IMR-90 (cell line): ENCODE measurements around the gene GNL3L. TPM values are rescaled to one million over a fixed set of nuclear protein-coding genes. Genes with fewer than 3 reads are reported as not detected.

Experiments used
- ATAC-seq: fragments of 200-7000 bp; cut with Tn5 transposase; 2 replicates; pipeline ENCODE4 v1.9.1; 2020; ENCODE audit warnings: low read depth, mild to moderate bottlenecking, moderate library complexity
- BruUV-seq: library from RNA; stranded (reverse); fragments of 400-500 nt; replicated peaks from 2 replicates; lab custom pipeline; 2021; lab: Mats Ljungman, UMichigan
- CTCF ChIA-PET: fragments of 300-600 bp; formaldehyde crosslinking; extraction: SDS; loops from one replicate; lab custom pipeline; 2021; ENCODE audit warnings: antibody characterized with exemption; lab: Yijun Ruan, JAX
- POLR2A ChIA-PET: fragments of 300-600 bp; sonication (Branson Sonifier 250); formaldehyde crosslinking; loops from one replicate; lab custom pipeline; 2022; ENCODE audit warnings: antibody characterized with exemption; ENCODE audit not compliant: unreplicated experiment; lab: Charles Lee
- DNase-seq: peaks from one replicate; pipeline ENCODE4 v3.0.0; 2013
- H2AFZ ChIP-seq: replicated peaks from 2 replicates; pipeline ENCODE3; 2013; ENCODE audit warnings: low read length, mild to moderate bottlenecking; ENCODE audit not compliant: poor library complexity
- H2AK5ac ChIP-seq: 2 replicates; pipeline ENCODE4 v1.6.1; 2013; ENCODE audit warnings: low read depth, low read length, inconsistent platforms
- H2AK9ac ChIP-seq: replicated peaks from 2 replicates; pipeline ENCODE3; 2013; ENCODE audit warnings: mild to moderate bottlenecking, low read depth, low read length, moderate library complexity; ENCODE audit not compliant: poor library complexity
- H2BK120ac ChIP-seq: 2 replicates; pipeline ENCODE4 v1.6.1; 2013; ENCODE audit warnings: low read depth, low read length, inconsistent platforms
- H2BK15ac ChIP-seq: 3 replicates; pipeline ENCODE4 v1.6.1; 2013; ENCODE audit warnings: low read depth, low read length, inconsistent platforms
- H2BK20ac ChIP-seq: 2 replicates; pipeline ENCODE4 v1.6.1; 2013; ENCODE audit warnings: low read depth, mild to moderate bottlenecking, inconsistent platforms, low read length, moderate library complexity
- H2BK5ac ChIP-seq: 2 replicates; pipeline ENCODE4 v1.6.1; 2013; ENCODE audit warnings: mild to moderate bottlenecking, low read depth, low read length, inconsistent platforms; ENCODE audit not compliant: poor library complexity, severe bottlenecking
- H3K14ac ChIP-seq: replicated peaks from 2 replicates; pipeline ENCODE4 v1.6.1; 2013; ENCODE audit warnings: low read depth, low read length, inconsistent platforms
- H3K18ac ChIP-seq: 2 replicates; pipeline ENCODE4 v1.6.1; 2013; ENCODE audit warnings: low read depth, low read length, control low read depth
- H3K23ac ChIP-seq: 2 replicates; pipeline ENCODE4 v1.6.1; 2013; ENCODE audit warnings: low read depth, low read length, inconsistent platforms
- H3K27ac ChIP-seq: 2 replicates; pipeline ENCODE4 v1.5.1; 2013; ENCODE audit warnings: mild to moderate bottlenecking, control low read depth, low read length; ENCODE audit not compliant: insufficient read depth
- H3K27me3 ChIP-seq: 2 replicates; pipeline ENCODE4 v1.6.1; 2013; ENCODE audit warnings: low read length; ENCODE audit not compliant: control insufficient read depth, insufficient read depth
- H3K36me3 ChIP-seq: 2 replicates; pipeline ENCODE4 v1.6.1; 2013; ENCODE audit warnings: low read length, mixed read lengths; ENCODE audit not compliant: control insufficient read depth, insufficient read depth
- H3K4ac ChIP-seq: 2 replicates; pipeline ENCODE4 v1.6.1; 2013; ENCODE audit warnings: low read depth, low read length, inconsistent platforms
- H3K4me1 ChIP-seq: 2 replicates; pipeline ENCODE4 v1.6.1; 2013; ENCODE audit warnings: low read length, mixed read lengths; ENCODE audit not compliant: control insufficient read depth, insufficient read depth
- H3K4me2 ChIP-seq: 2 replicates; pipeline ENCODE4 v1.6.1; 2013; ENCODE audit warnings: low read depth, mild to moderate bottlenecking, control low read depth, low read length, moderate library complexity
- H3K4me3 ChIP-seq: 2 replicates; pipeline ENCODE4 v1.5.1; 2013; ENCODE audit warnings: low read depth, mild to moderate bottlenecking, control low read depth, low read length, moderate library complexity; ENCODE audit not compliant: insufficient read depth
- H3K56ac ChIP-seq: 2 replicates; pipeline ENCODE4 v1.6.1; 2013; ENCODE audit warnings: low read length, inconsistent platforms; ENCODE audit not compliant: insufficient read depth; ENCODE audit errors: extremely low read depth
- H3K79me1 ChIP-seq, 2 experiments: 2 replicates each; pipeline ENCODE4 v1.6.1; 2013; ENCODE audit warnings: low read length in 2 of 2, inconsistent platforms in 1 of 2, low read depth in 1 of 2
- H3K9ac ChIP-seq: 2 replicates; pipeline ENCODE4 v1.6.1; 2013; ENCODE audit warnings: low read depth, low read length, control low read depth
- H3K9me1 ChIP-seq: 2 replicates; pipeline ENCODE4 v1.6.1; 2013; ENCODE audit warnings: low read length, inconsistent platforms; ENCODE audit not compliant: insufficient read depth
- H3K9me3 ChIP-seq: 2 replicates; pipeline ENCODE4 v1.6.1; 2013; ENCODE audit warnings: low read length; ENCODE audit not compliant: control insufficient read depth, insufficient read depth
- H4K20me1 ChIP-seq: 2 replicates; pipeline ENCODE4 v1.6.1; 2013; ENCODE audit warnings: low read length, inconsistent platforms; ENCODE audit not compliant: insufficient read depth
- H4K5ac ChIP-seq: 2 replicates; pipeline ENCODE4 v1.6.1; 2013; ENCODE audit warnings: mild to moderate bottlenecking, low read depth, low read length, control low read depth
- H4K8ac ChIP-seq, 2 experiments: 2 replicates each; pipeline ENCODE4 v1.6.1; 2013; ENCODE audit warnings: low read depth in 2 of 2, low read length in 2 of 2, control low read depth in 1 of 2, inconsistent platforms in 1 of 2
- H4K91ac ChIP-seq: 2 replicates; pipeline ENCODE4 v1.6.1; 2013; ENCODE audit warnings: low read depth, low read length, inconsistent platforms; ENCODE audit not compliant: insufficient read depth
- BHLHE40 ChIP-seq: fragments of 150-350 bp; IDR thresholded peaks from 2 replicates; pipeline ENCODE4 v1.6.1; 2016; ENCODE audit warnings: mild to moderate bottlenecking, low read depth, low read length
- CEBPB ChIP-seq: IDR thresholded peaks from 2 replicates; pipeline ENCODE4 v1.6.1; 2012; ENCODE audit warnings: low read depth, low read length, improper control_type of control experiment
- CHD1 ChIP-seq: IDR thresholded peaks from 2 replicates; pipeline ENCODE4 v1.6.1; 2012; ENCODE audit warnings: low read depth, low read length, improper control_type of control experiment
- CTCF ChIP-seq: conservative IDR thresholded peaks from 2 replicates; pipeline ENCODE4 v1.5.1; 2012; ENCODE audit warnings: mild to moderate bottlenecking, low read depth, low read length, improper control_type of control experiment
- ELK1 ChIP-seq: fragments of 150-350 bp; IDR thresholded peaks from 2 replicates; pipeline ENCODE4 v1.6.1; 2016; ENCODE audit warnings: low read depth, mild to moderate bottlenecking, low read length, moderate library complexity, borderline replicate concordance
- FOS ChIP-seq: fragments of 150-350 bp; IDR thresholded peaks from 2 replicates; pipeline ENCODE4 v1.6.1; 2016; ENCODE audit warnings: low read depth, low read length
- MAFK ChIP-seq: IDR thresholded peaks from 2 replicates; pipeline ENCODE4 v1.6.1; 2012; ENCODE audit warnings: low read depth, low read length, improper control_type of control experiment
- MAZ ChIP-seq: IDR thresholded peaks from 2 replicates; pipeline ENCODE4 v1.6.1; 2012; ENCODE audit warnings: low read depth, mild to moderate bottlenecking, low read length, improper control_type of control experiment, moderate library complexity, borderline replicate concordance
- MXI1 ChIP-seq: IDR thresholded peaks from 2 replicates; pipeline ENCODE4 v1.6.1; 2012; ENCODE audit warnings: low read depth, mild to moderate bottlenecking, low read length, moderate library complexity, borderline replicate concordance
- NFE2L2 ChIP-seq: fragments of 150-350 bp; IDR thresholded peaks from 2 replicates; pipeline ENCODE4 v1.6.1; 2016; ENCODE audit warnings: low read depth, mild to moderate bottlenecking, low read length
- POLR2A ChIP-seq: IDR thresholded peaks from 2 replicates; pipeline ENCODE4 v1.6.1; 2012; ENCODE audit warnings: mild to moderate bottlenecking, low read depth, low read length
- RAD21 ChIP-seq: IDR thresholded peaks from 2 replicates; pipeline ENCODE4 v1.6.1; 2012; ENCODE audit warnings: low read length, improper control_type of control experiment
- RCOR1 ChIP-seq: IDR thresholded peaks from 2 replicates; pipeline ENCODE4 v1.6.1; 2012; ENCODE audit warnings: mild to moderate bottlenecking, low read length, improper control_type of control experiment; ENCODE audit not compliant: insufficient replicate concordance
- RFX5 ChIP-seq: IDR thresholded peaks from 2 replicates; pipeline ENCODE4 v1.8.0; 2012; ENCODE audit warnings: low read depth, mild to moderate bottlenecking, low read length, moderate library complexity
- SMC3 ChIP-seq: fragments of 150-350 bp; IDR thresholded peaks from 2 replicates; pipeline ENCODE4 v1.6.1; 2016; ENCODE audit warnings: low read depth, mild to moderate bottlenecking, antibody characterized with exemption, low read length, moderate library complexity
- USF2 ChIP-seq: fragments of 150-350 bp; IDR thresholded peaks from 2 replicates; pipeline ENCODE4 v1.6.1; 2017; ENCODE audit warnings: mild to moderate bottlenecking, antibody characterized with exemption, low read length, low read depth
- WGBS, 2 experiments: methylation state at CpG; one replicate each; pipeline versions ENCODE4 v1.1.5 to v1.1.7; 2013; ENCODE audit warnings: missing lambda C conversion rate in 2 of 2; ENCODE audit not compliant: insufficient read length in 1 of 2; ENCODE audit errors: extremely low coverage in 2 of 2; 5-methylcytosine and 5-hydroxymethylcytosine counted together
- dilution Hi-C: fragments of 300-500 bp; cut with HindIII; formaldehyde crosslinking; loops from one replicate; pipeline ENCODE4 v1.14.3; 2018; ENCODE audit warnings: low sequenced_read_pairs; ENCODE audit not compliant: unreplicated experiment
- in situ Hi-C: fragments of 300-500 bp; cut with MboI; formaldehyde crosslinking; loops from 3 replicates; pipeline ENCODE4 v1.14.3; 2019; ENCODE audit warnings: low sequenced_read_pairs, inconsistent platforms, mixed read lengths
- intact Hi-C: fragments of 100-400 bp; cut with micrococcal nuclease; formaldehyde crosslinking; loops from 2 replicates; pipeline ENCODE4 v1.10.0; 2022
- polyA plus RNA-seq, 3 experiments: library from polyadenylated mRNA; depleted of rRNA; stranded (reverse); fragments of >200 nt; gene quantifications; 2 replicates each; pipeline ENCODE4 v1.2.3, GENCODE V29; 2012; ENCODE audit warnings: low replicate concordance in 1 of 3
- total RNA-seq: library from RNA; depleted of rRNA; stranded (reverse); fragments of >200 nt; gene quantifications from 2 replicates; pipeline ENCODE4 v1.2.3, GENCODE V29; 2012

Gene GNL3L
- total and polyA plus RNA-seq, 2 of the 4 experiments (the other 2 are of a cell fraction): 16.5 to 48.8 TPM

GRCh38 chrX:54561622-54562021 is 31.6 kb downstream of the GNL3L start:
- Histone ChIP-seq H3K4me2 (no peak overlapping the region), H3K4me1 (no peaks in the 10 kb centered on the region), H3K14ac (no peak overlapping the region), H2AK9ac (no peak overlapping the region), H2AFZ (no peak overlapping the region), H3K4ac (no peak overlapping the region), H3K9ac (no peak overlapping the region), H3K36me3 (peaks cover 20% of the 10 kb centered on the region), H2BK15ac (no peak overlapping the region), H3K9me1 (no peaks in the 10 kb centered on the region), H3K23ac (no peak overlapping the region), H3K9me3 (no peaks in the 10 kb centered on the region), H2BK5ac (no peak overlapping the region), H2BK20ac (no peak overlapping the region), H2AK5ac (no peak overlapping the region), H4K5ac (no peak overlapping the region), H4K8ac (no peak overlapping the region), H4K91ac (no peak overlapping the region), H3K27me3 (no peaks in the 10 kb centered on the region), H3K27ac (no peak overlapping the region), H3K79me1 (no peaks in the 10 kb centered on the region), H3K18ac (no peak overlapping the region), H2BK120ac (no peak overlapping the region), H4K20me1 (no peaks in the 10 kb centered on the region), H3K56ac (no peak overlapping the region), H3K4me3 (no peak overlapping the region)
- no peak for DNase-seq
- POLR2A ChIA-PET: no interaction called here
- in situ Hi-C loops: no loop called here
- TF ChIP-seq NFE2L2 (no peak), CTCF (no peak), RAD21 (no peak), BHLHE40 (no peak), RCOR1 (no peak), MXI1 (no peak), CEBPB (no peak), MAZ (no peak), POLR2A (no peak), RFX5 (no peak), MAFK (no peak), ELK1 (no peak), SMC3 (no peak), USF2 (no peak), CHD1 (no peak), FOS (no peak)
- no TSS peak for BruUV-seq
- ATAC-seq: no peak
- dilution Hi-C loops: no loop called here
- WGBS, 2 experiments: no CpG with 5 or more reads among the region's 1 CpG
- CTCF ChIA-PET: no interaction called here
- intact Hi-C loops: no loop called here
